ENCODE data around the gene ADGRB3.
"Not testable (repeated sequence)": the region's sequence is repeated elsewhere in the genome, so short reads cannot be mapped to it uniquely, and the experiment has no call there.

DNA sequence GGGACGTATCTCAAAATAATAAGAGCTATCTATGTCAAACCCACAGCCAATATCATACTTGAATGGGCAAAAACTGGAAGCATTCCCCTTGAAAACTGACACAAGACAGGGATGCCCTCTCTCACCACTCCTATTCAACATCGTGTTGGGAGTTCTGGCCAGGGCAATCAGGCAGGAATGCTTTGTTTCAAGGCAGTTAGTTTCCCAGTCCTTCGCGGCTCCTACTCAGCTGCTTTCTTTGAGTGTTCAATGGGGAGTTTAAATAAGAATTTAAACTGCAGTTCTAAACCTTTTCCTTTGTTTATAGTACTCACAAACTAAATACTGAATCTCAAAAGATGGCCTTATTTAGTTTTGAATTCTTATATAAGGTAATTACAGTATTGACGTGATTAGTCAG, 179.9 kb downstream of the ADGRB3 start:
- TF ChIP-seq POLR2A, EP300, POLR2AphosphoS5 (IDR thresholded peaks at IDR 0.05): not testable (repeated sequence)
- TF ChIP-seq, protein P1, sequence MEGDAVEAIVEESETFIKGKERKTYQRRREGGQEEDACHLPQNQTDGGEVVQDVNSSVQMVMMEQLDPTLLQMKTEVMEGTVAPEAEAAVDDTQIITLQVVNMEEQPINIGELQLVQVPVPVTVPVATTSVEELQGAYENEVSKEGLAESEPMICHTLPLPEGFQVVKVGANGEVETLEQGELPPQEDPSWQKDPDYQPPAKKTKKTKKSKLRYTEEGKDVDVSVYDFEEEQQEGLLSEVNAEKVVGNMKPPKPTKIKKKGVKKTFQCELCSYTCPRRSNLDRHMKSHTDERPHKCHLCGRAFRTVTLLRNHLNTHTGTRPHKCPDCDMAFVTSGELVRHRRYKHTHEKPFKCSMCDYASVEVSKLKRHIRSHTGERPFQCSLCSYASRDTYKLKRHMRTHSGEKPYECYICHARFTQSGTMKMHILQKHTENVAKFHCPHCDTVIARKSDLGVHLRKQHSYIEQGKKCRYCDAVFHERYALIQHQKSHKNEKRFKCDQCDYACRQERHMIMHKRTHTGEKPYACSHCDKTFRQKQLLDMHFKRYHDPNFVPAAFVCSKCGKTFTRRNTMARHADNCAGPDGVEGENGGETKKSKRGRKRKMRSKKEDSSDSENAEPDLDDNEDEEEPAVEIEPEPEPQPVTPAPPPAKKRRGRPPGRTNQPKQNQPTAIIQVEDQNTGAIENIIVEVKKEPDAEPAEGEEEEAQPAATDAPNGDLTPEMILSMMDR (IDR thresholded peaks at IDR 0.05) = not testable (repeated sequence)

Measured in sigmoid colon (tissue), 4 donors.